Activated T-helper 1 cell treated with Interleukin-2 at 50 U/mL for 16 hours (primary cell): ENCODE results near the gene ADAMTS2.

ENCODE experiments used
- DNase-seq: peaks from one replicate; pipeline ENCODE4 v3.0.0-alpha.2; 2020; ENCODE audit warnings: low read depth

The ADAMTS2 gene

GRCh38 chr5:179311091-179311470, 34.2 kb downstream of the ADAMTS2 start:
- DNase-seq = no peak

- no peak for DNase-seq
These were observed 34.7 kb downstream of the ADAMTS2 start for GRCh38 chr5:179310439-179311090.

GRCh38 chr5:179309751-179310320, 35.4 kb downstream of the ADAMTS2 start:
- no peak for DNase-seq

GRCh38 chr5:179309383-179309670, 35.9 kb downstream of the ADAMTS2 start:
- no peak for DNase-seq

- no peak for DNase-seq
These were observed 36.5 kb downstream of the ADAMTS2 start for GRCh38 chr5:179308563-179309382.

GRCh38 chr5:179307931-179308471, 37.3 kb downstream of the ADAMTS2 start:
- no peak for DNase-seq

- DNase-seq = no peak
These were observed 38.1 kb downstream of the ADAMTS2 start for GRCh38 chr5:179307013-179307800.

- DNase-seq = no peak
These were observed 38.9 kb downstream of the ADAMTS2 start for GRCh38 chr5:179306191-179307012.

GRCh38 chr5:179304871-179305270, 40.4 kb downstream of the ADAMTS2 start:
- no peak for DNase-seq

- DNase-seq = no peak
These were observed 40.8 kb downstream of the ADAMTS2 start for GRCh38 chr5:179304466-179304865.

- DNase-seq = no peak
These were observed 41.6 kb downstream of the ADAMTS2 start for GRCh38 chr5:179303451-179304200.

- no peak for DNase-seq
These were observed 42.6 kb downstream of the ADAMTS2 start for GRCh38 chr5:179302499-179303185.

GRCh38 chr5:179301796-179302195, 43.5 kb downstream of the ADAMTS2 start:
- no peak for DNase-seq

- no peak for DNase-seq
These were observed 43.9 kb downstream of the ADAMTS2 start for GRCh38 chr5:179301376-179301775.

GRCh38 chr5:179300581-179301180, 44.6 kb downstream of the ADAMTS2 start:
- DNase-seq = no peak

- DNase-seq = no peak
These were observed 46.9 kb downstream of the ADAMTS2 start for GRCh38 chr5:179298181-179298993.

GRCh38 chr5:179297486-179298180, 47.6 kb downstream of the ADAMTS2 start:
- DNase-seq = no peak

GRCh38 chr5:179297026-179297425, 48.2 kb downstream of the ADAMTS2 start:
- DNase-seq = no peak
